KMS-11 (cell line): ENCODE measurements around the gene MCOLN1.

Source experiments
- H2AFZ ChIP-seq: fragments of 200-600 bp; sonication (generic); 2 replicates; pipeline ENCODE4 v1.6.1; 2016; ENCODE audit warnings: antibody characterized with exemption, mixed run types, low read depth
- H3K27ac ChIP-seq: fragments of 200-600 bp; sonication (generic); 2 replicates; pipeline ENCODE4 v1.6.1; 2016; ENCODE audit warnings: mild to moderate bottlenecking, mixed run types
- H3K27me3 ChIP-seq: fragments of 200-600 bp; sonication (generic); 2 replicates; pipeline ENCODE4 v1.6.1; 2017; ENCODE audit warnings: mild to moderate bottlenecking, low read depth, mixed run types, moderate library complexity; ENCODE audit not compliant: insufficient read depth
- H3K36me3 ChIP-seq: fragments of 200-600 bp; sonication (generic); 2 replicates; pipeline ENCODE4 v1.6.1; 2017; ENCODE audit warnings: mild to moderate bottlenecking, mixed run types; ENCODE audit not compliant: insufficient read depth
- H3K4me1 ChIP-seq: fragments of 200-600 bp; sonication (generic); 2 replicates; pipeline ENCODE4 v1.6.1; 2016; ENCODE audit warnings: mild to moderate bottlenecking, low read depth, mixed run types; ENCODE audit not compliant: poor library complexity, severe bottlenecking
- H3K4me2 ChIP-seq: fragments of 200-600 bp; sonication (generic); 2 replicates; pipeline ENCODE4 v1.7.0; 2016; ENCODE audit warnings: mild to moderate bottlenecking, mixed run types
- H3K4me3 ChIP-seq: fragments of 200-600 bp; sonication (generic); IDR thresholded peaks from 2 replicates; pipeline ENCODE4 v1.6.1; 2017; ENCODE audit warnings: low read depth, low read length, mixed read lengths; ENCODE audit not compliant: insufficient read depth
- H3K79me2 ChIP-seq: fragments of 200-600 bp; sonication (generic); 2 replicates; pipeline ENCODE4 v1.6.1; 2016; ENCODE audit warnings: low read depth, mixed run types; ENCODE audit not compliant: insufficient read depth
- H3K9ac ChIP-seq: fragments of 200-600 bp; sonication (generic); 2 replicates; pipeline ENCODE4 v1.6.1; 2016; ENCODE audit warnings: mild to moderate bottlenecking, mixed run types
- H4K20me1 ChIP-seq: fragments of 200-600 bp; sonication (generic); 2 replicates; pipeline ENCODE4 v1.6.1; 2016; ENCODE audit warnings: mild to moderate bottlenecking, mixed run types; ENCODE audit not compliant: insufficient read depth
- CTCF ChIP-seq: fragments of 200-600 bp; sonication (generic); conservative IDR thresholded peaks from 2 replicates; pipeline ENCODE4 v1.6.1; 2017; ENCODE audit warnings: low read depth, mild to moderate bottlenecking, antibody characterized with exemption, low read length, moderate library complexity, mixed read lengths

The MCOLN1 gene

DNA sequence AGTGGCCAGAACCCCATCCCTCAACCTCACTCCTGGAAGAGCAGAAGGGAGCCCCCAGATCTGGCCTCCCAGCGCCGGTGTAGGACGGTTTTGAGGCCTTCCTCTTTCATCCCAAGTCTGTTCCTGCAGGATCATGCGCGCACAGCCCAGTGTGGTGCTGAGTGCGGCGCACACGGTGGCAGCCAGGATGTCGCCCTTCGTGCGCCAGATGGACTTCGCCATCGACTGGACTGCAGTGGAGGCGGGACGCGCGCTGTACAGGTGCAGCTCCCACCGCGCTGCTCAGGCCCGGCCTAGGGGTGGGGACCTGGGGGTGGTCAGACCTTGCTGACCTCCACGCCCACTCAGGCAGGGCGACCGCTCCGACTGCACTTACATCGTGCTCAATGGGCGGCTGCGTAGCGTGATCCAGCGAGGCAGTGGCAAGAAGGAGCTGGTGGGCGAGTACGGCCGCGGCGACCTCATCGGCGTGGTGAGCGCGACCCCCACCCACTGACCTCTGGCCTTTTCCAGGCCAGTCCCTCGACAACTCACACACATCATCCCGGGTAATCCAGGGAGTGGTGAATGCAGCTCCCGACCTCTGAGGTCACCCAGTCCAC is 27.8 kb downstream of the MCOLN1 start:
- no peak overlapping the region for H3K4me3 ChIP-seq
- H3K4me1 ChIP-seq, result peaks cover 8% of the 10 kb centered on the region
- H3K9ac ChIP-seq, result no peak overlapping the region
- H2AFZ ChIP-seq, result no peak overlapping the region
- no peak for TF ChIP-seq CTCF
- H3K27me3 ChIP-seq, result no peaks in the 10 kb centered on the region
- no peak overlapping the region for H3K27ac ChIP-seq
- H4K20me1 ChIP-seq, result no peaks in the 10 kb centered on the region
- no peak overlapping the region for H3K4me2 ChIP-seq
- H3K36me3 ChIP-seq, result no peaks in the 10 kb centered on the region
- no peaks in the 10 kb centered on the region for H3K79me2 ChIP-seq

DNA sequence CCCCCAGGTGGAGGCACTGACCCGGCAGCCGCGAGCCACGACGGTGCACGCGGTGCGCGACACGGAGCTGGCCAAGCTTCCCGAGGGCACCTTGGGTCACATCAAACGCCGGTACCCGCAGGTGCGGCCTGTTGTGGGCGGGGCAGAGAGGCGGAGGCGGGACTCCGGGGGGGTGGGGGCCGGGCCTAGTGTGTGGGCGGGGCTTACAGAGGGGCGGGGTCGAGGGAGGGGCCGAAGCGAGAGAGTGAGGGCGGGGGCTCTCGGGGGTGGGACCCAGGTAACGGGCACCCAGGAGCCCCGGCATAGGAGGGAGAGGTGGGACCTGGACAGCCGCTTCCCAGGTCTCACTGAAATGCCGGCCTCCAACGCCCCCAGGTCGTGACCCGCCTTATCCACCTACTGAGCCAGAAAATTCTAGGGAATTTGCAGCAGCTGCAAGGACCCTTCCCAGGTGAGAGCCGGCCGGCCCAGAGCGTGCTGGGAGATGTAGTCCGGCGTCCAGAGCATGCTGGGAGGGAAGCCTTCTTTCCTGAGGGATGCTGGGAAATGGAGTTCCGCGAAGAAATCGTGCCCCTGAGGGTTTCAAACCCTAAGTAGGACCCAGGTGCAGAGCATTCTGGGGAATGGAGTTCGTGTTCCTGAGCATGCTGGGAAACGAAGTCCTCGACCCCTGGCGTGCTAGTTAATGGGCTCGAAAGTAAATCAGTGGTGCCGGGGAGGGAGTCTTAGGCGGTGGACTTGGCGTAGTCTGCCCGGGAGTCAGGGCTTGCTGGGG is 28.8 kb downstream of the MCOLN1 start:
- no peaks in the 10 kb centered on the region for H3K36me3 ChIP-seq
- no peak overlapping the region for H2AFZ ChIP-seq
- H3K27me3 ChIP-seq, result no peaks in the 10 kb centered on the region
- TF ChIP-seq CTCF, result no peak
- no peak overlapping the region for H3K27ac ChIP-seq
- H3K79me2 ChIP-seq, result no peaks in the 10 kb centered on the region
- H3K9ac ChIP-seq, result no peak overlapping the region
- H3K4me1 ChIP-seq, result peaks cover 8% of the 10 kb centered on the region
- no peaks in the 10 kb centered on the region for H4K20me1 ChIP-seq
- no peak overlapping the region for H3K4me2 ChIP-seq
- H3K4me3 ChIP-seq, result no peak overlapping the region

GRCh38 chr19:7552781-7553180 is 30.4 kb downstream of the MCOLN1 start:
- TF ChIP-seq CTCF, result no peak
- no peaks in the 10 kb centered on the region for H4K20me1 ChIP-seq
- no peak overlapping the region for H3K4me3 ChIP-seq
- H3K4me1 ChIP-seq, result peaks cover 8% of the 10 kb centered on the region
- H3K9ac ChIP-seq, result no peak overlapping the region
- H3K27me3 ChIP-seq, result no peaks in the 10 kb centered on the region
- H3K79me2 ChIP-seq, result no peaks in the 10 kb centered on the region
- H2AFZ ChIP-seq, result no peak overlapping the region
- no peaks in the 10 kb centered on the region for H3K36me3 ChIP-seq
- no peak overlapping the region; the same call in 1 of the 2 replicates for H3K4me2 ChIP-seq
- no peak overlapping the region for H3K27ac ChIP-seq

GRCh38 chr19:7554565-7554964 is 32.1 kb downstream of the MCOLN1 start:
- no peak overlapping the region for H2AFZ ChIP-seq
- H3K79me2 ChIP-seq, result no peaks in the 10 kb centered on the region
- TF ChIP-seq CTCF, result no peak
- H3K27me3 ChIP-seq, result no peaks in the 10 kb centered on the region
- no peaks in the 10 kb centered on the region for H4K20me1 ChIP-seq
- H3K9ac ChIP-seq, result no peak overlapping the region
- peaks cover 8% of the 10 kb centered on the region for H3K4me1 ChIP-seq
- no peak overlapping the region for H3K4me2 ChIP-seq
- no peaks in the 10 kb centered on the region for H3K36me3 ChIP-seq
- H3K27ac ChIP-seq, result no peak overlapping the region
- H3K4me3 ChIP-seq, result no peak overlapping the region
